ENCODE data around the gene INTS4. TPM values are rescaled to one million over a fixed set of nuclear protein-coding genes. Genes with fewer than 3 reads are reported as not detected.

INTS4 gene
- total RNA-seq, 4 donors from 2014 or later: 30.3 to 41.5 (median 34.3) TPM

DNA sequence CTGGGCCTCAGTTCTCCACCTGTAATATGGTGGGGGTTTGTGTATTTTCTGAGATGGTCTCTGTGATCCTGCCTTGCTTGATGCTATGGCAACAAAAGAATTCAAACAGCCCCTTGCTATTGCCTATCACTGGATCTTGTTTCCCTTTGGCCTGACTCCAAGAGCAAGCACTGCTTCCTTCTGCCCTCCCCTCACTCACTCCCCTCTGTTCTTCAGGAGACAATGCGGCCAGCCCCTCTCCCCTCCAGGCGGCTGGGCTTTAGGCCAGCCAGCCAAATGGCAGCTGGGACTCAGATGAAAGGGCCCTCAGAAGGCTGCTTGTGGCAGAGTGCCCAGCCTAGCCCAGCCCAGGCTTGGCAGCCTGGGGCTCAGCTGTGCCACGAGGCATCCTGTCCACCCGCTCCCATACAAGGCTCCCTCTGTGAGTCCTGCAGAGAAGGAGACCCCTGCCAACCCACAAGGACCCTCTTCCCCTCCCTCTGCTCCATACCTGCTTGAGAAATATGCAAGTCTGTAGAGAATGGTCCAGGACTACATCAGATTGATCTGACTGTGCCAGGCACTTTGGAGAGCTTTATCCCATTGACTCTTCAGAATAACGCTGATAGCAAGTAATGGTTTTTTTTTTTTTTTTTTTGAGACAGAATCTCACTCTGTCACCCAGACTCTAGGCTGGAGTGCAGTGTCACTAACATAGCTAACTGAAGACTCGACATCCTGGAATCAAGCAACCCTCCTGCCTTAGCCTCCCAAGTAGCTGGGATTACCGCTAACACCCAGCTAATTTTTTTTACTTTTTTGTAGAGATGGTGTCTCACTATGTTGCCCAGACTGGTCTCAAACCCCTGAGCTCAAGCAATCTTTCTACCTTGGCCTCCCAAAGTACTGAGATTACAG lies 36.2 kb upstream of the INTS4 start:
- TF ChIP-seq, protein P1, sequence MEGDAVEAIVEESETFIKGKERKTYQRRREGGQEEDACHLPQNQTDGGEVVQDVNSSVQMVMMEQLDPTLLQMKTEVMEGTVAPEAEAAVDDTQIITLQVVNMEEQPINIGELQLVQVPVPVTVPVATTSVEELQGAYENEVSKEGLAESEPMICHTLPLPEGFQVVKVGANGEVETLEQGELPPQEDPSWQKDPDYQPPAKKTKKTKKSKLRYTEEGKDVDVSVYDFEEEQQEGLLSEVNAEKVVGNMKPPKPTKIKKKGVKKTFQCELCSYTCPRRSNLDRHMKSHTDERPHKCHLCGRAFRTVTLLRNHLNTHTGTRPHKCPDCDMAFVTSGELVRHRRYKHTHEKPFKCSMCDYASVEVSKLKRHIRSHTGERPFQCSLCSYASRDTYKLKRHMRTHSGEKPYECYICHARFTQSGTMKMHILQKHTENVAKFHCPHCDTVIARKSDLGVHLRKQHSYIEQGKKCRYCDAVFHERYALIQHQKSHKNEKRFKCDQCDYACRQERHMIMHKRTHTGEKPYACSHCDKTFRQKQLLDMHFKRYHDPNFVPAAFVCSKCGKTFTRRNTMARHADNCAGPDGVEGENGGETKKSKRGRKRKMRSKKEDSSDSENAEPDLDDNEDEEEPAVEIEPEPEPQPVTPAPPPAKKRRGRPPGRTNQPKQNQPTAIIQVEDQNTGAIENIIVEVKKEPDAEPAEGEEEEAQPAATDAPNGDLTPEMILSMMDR (IDR thresholded peaks at IDR 0.05; ENCODE audit: low read depth): no peak

DNA sequence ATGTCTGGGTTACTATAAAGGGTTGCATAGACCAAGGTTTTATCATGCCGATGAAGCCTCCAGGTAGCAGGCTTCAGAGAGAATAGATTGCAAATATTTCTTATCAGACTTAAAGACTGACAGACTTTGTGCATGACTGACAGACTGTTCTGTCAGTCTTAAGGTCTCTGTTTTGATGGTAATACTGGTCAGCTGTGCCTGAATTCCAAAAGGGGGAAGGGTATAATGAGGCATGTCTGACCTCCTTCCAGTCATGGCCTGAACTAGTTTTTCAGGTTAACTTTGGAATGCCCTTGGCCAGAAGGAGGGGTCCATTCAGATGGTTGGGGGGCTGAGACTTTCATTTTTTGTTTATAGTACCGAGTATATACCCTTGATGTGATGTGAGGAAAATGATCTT lies 33.3 kb upstream of the INTS4 start:
- TF ChIP-seq, protein P1 (IDR thresholded peaks at IDR 0.05; ENCODE audit: low read depth): no peak

DNA sequence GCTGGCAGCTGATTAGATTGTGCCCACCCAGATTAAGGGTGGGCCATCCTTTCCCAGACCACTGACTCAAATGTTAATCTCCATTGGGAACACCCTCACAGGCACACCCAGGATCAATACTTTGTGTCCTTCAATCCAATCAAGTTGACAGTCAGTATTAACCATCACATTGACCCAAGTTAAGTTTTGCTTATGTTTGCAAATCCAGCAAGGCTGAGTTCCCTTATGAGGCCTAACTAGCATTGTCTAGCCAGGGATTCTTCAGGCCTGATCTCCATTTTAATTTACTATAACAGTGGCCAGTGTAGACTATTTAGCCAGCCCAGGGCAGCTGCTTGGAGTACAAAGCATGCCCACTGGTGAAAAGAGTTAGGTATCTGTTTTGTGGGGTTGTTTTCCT lies 30.9 kb upstream of the INTS4 start:
- TF ChIP-seq, protein P1 (IDR thresholded peaks at IDR 0.05; ENCODE audit: low read depth): no peak

DNA sequence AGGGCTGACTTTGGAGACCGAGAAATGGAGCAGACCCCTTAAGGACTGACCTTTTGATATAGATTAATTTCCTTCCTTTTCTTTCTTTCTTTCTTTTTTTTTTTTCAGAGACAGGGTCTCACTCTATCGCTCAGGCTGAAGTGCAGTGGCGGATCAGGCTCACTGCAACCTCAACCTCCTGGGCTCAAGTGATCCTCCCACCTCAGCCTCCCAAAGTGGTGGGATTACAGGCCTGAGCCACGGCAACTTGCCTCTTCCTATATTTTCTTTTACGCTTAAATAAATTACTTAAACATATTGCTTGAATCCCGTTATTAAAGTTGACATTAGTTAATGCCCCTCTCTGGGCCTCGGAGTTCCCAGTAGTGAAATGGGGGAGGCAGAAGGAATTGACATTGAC lies 29.0 kb upstream of the INTS4 start:
- TF ChIP-seq, protein P1 (IDR thresholded peaks at IDR 0.05; ENCODE audit: low read depth): no peak

DNA sequence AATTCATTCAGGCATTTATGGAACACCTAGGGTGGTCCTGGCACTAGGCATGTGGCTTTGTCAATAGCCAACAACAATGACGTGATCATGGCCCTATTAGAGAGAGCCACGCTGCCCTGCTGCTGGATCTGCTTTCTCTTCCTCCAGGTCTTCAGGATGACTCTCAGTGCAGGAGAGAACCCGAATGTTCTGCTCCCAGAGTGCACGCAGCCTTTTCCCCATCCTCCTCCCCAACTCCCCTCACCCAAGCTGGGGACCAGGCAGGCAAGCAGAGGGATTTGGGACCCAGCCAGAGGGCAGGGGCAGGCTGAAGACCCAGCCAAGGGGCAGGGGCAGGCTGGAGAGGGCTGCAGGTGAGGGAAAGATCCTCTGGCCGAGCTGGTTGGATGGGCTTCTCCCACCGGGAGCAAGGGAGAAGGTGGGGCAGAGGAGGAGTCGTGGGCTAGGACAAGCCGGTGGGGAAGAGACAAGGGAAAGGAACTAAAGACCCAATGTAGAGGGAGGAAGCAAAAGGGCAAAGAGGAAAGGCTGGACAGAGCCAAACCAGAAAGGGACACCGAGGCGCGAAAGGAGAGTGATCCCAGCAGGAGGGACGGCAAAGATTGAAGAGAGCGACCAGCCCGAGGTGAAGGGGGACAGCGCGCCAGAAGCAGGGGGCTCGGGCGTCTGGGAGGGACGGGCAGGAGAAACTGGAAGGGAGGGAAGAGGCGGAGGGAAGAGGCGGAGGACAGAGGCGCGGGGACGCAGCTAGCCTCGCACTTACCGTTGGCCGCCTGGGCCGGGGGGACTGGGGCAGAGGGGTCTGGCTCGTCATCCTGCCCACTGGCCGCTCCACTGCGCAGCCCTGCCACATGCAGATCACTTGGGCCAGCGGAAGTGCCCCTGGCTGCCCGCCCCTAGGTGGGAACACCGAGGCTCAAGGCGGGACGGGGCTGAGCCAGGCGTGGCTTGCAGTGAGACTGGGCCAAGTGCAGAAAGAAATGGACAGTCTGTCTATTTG lies 28.2 kb upstream of the INTS4 start, which contains the start of gene KCTD14:
Gene KCTD14, minus strand, starts transcription at position 880 of the 1,000 bp plus-strand sequence. Its CDS starts 27 bp downstream, at position 853.
- TF ChIP-seq, protein P1 (IDR thresholded peaks at IDR 0.05; ENCODE audit: low read depth): no peak

DNA sequence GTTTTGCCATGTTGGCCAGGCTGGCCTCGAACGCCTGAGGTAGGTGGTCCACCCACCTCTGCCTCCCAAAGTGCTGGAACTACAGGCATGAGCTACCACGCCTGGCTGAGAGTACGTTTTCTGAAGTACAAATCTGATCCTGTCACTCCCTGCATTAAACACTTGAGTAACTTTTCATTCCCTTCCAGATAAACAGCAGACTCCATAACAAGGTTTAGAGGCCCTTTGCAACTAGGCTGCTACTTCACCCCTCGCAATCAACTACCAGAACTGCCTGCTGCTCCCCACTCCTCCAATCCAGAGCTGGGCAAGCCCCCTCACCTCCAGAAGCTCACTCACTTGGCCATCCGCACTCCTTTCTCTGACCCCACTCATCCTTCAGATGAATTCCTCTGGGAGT lies 27.1 kb upstream of the INTS4 start:
- TF ChIP-seq, protein P1 (IDR thresholded peaks at IDR 0.05; ENCODE audit: low read depth): no peak

Measured in subcutaneous adipose tissue (tissue), 4 donors.